GM13977 (cell line): ENCODE data around the gene LRRC59.

Source experiments
- DNase-seq: peaks from one replicate; pipeline ENCODE4 v3.0.0; 2012; ENCODE audit warnings: low spot score
- in situ Hi-C: fragments of 300-500 bp; cut with MboI; formaldehyde crosslinking; loops from one replicate; pipeline ENCODE4 v1.12.0; 2022; ENCODE audit warnings: low sequenced_read_pairs, low pct_unique_long_range_greater_than_20kb, mixed read lengths, inconsistent platforms; ENCODE audit not compliant: unreplicated experiment
- TF ChIP-seq, protein P1 (sequence below): IDR thresholded peaks from 2 replicates; pipeline ENCODE4 v1.5.1; 2012; ENCODE audit warnings: mild to moderate bottlenecking, control low read depth; ENCODE audit not compliant: insufficient read depth; ENCODE audit errors: extremely low read depth, missing control alignments

Gene LRRC59

GRCh38 chr17:50394711-50395110 lies 2.6 kb downstream of the LRRC59 start:
- in situ Hi-C loops, result no loop called here
- TF ChIP-seq, protein P1, sequence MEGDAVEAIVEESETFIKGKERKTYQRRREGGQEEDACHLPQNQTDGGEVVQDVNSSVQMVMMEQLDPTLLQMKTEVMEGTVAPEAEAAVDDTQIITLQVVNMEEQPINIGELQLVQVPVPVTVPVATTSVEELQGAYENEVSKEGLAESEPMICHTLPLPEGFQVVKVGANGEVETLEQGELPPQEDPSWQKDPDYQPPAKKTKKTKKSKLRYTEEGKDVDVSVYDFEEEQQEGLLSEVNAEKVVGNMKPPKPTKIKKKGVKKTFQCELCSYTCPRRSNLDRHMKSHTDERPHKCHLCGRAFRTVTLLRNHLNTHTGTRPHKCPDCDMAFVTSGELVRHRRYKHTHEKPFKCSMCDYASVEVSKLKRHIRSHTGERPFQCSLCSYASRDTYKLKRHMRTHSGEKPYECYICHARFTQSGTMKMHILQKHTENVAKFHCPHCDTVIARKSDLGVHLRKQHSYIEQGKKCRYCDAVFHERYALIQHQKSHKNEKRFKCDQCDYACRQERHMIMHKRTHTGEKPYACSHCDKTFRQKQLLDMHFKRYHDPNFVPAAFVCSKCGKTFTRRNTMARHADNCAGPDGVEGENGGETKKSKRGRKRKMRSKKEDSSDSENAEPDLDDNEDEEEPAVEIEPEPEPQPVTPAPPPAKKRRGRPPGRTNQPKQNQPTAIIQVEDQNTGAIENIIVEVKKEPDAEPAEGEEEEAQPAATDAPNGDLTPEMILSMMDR, result no peak
- DNase-seq, result no peak

GRCh38 chr17:50393700-50394099 lies 3.6 kb downstream of the LRRC59 start:
- in situ Hi-C loops, result no loop called here
- TF ChIP-seq, protein P1, result no peak
- DNase-seq, result no peak

DNA sequence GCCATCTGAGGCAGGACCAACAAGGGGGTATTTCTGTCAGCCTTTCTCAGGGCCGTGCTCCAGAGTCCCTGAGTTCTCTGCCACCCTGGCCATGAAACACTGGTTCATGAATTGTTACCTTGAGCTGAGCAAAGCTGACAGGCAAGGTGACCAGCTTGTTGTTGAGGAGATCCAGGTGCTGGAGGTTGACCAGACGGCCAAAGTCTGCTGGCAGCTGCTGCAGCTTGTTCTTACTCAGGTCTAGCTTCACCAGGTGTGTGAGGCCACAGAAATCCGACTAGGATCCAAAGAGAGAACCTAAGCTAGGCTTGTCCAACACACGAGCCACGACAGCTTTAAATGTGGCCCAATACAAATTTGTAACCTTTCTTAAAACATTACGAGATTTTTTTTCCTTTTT lies 4.7 kb downstream of the LRRC59 start:
- in situ Hi-C loops, result no loop called here
- TF ChIP-seq, protein P1, result no peak
- no peak for DNase-seq

GRCh38 chr17:50389534-50389933 lies 7.8 kb downstream of the LRRC59 start:
- DNase-seq, result no peak
- TF ChIP-seq, protein P1, result no peak
- in situ Hi-C loops, result no loop called here

GRCh38 chr17:50388728-50389127 lies 8.6 kb downstream of the LRRC59 start:
- TF ChIP-seq, protein P1, result no peak
- in situ Hi-C loops, result no loop called here
- DNase-seq, result no peak

DNA sequence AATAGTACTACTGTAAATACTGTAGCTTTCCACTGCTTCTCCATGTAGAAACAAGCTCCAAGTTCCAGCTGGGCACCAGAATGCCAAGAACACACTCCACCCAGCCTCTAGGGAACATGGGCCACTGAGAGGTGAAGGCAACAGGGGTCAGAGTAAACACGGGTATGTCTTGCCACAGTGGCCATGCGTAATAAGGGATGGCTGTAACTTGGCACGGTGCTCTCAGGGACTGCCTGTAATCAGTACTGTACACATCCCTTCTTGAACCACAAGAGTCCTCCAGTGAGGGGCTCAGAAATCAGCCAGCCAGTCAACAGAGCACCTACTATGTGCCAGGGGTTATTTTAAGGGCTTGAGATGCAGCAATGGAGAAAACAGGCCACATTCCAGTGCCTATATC lies 10.8 kb downstream of the LRRC59 start:
- no peak for DNase-seq
- TF ChIP-seq, protein P1, result no peak
- in situ Hi-C loops, result no loop called here

- no peak for DNase-seq
- TF ChIP-seq, protein P1, result no peak
- in situ Hi-C loops, result no loop called here
Observed at GRCh38 chr17:50382931-50383330, 14.4 kb downstream of the LRRC59 start.
